Nephron progenitor cell (in vitro differentiated cells): ENCODE data around the gene CD93.

ENCODE experiments used
- DNase-seq: peaks from one replicate; pipeline ENCODE4 v3.0.0; 2021
- H3K27ac Mint-ChIP-seq: 2 replicates; pipeline ENCODE4 v1.8.0; 2021; ENCODE audit warnings: mild to moderate bottlenecking, moderate library complexity, mixed read lengths
- H3K27me3 Mint-ChIP-seq: 2 replicates; pipeline ENCODE4 v1.8.0; 2021; ENCODE audit warnings: mild to moderate bottlenecking, low read depth, mixed read lengths; ENCODE audit not compliant: poor library complexity
- H3K36me3 Mint-ChIP-seq: 2 replicates; pipeline ENCODE4 v1.8.0; 2021; ENCODE audit warnings: low read depth, mixed read lengths
- H3K4me1 Mint-ChIP-seq: 2 replicates; pipeline ENCODE4 v1.8.0; 2021; ENCODE audit warnings: mixed read lengths
- H3K4me3 Mint-ChIP-seq: 2 replicates; pipeline ENCODE4 v1.8.0; 2021; ENCODE audit warnings: mild to moderate bottlenecking, moderate library complexity, mixed read lengths
- H3K9me3 Mint-ChIP-seq: 2 replicates; pipeline ENCODE4 v1.8.0; 2021; ENCODE audit warnings: mild to moderate bottlenecking, moderate library complexity, mixed read lengths
- CTCF ChIP-seq: fragments of 200-600 bp; sonication (generic); IDR thresholded peaks from 2 replicates; pipeline ENCODE4 v1.5.0; 2021; ENCODE audit warnings: antibody characterized with exemption

The CD93 gene

DNA sequence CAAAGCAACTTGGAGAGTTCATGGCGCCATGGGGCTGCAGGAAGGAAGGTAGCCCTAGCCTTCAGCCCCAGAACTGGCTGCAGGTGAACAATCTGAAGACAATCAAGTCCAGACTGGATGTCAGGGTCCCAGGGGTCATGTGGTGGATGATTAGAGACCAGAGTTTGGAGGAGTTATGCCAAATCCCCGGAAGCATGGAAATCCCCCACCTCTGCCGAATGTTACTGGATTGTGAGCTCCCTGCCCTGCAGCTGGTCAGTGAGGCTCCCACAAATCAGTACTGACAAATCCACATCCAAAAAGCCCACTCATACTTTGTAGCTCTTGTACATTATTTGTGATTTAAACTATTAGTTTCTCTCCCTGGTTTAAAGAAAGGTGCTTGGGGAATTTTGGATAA lies 21.3 kb upstream of the CD93 start:
- Mint-ChIP-seq H3K36me3 (no peaks in the 10 kb centered on the region), H3K4me3 (no peak overlapping the region), H3K27me3 (peaks cover 4% of the 10 kb centered on the region), H3K9me3 (no peaks in the 10 kb centered on the region), H3K27ac (no peak overlapping the region), H3K4me1 (peaks cover 28% of the 10 kb centered on the region)
- DNase-seq = no peak
- no peak for TF ChIP-seq CTCF

DNA sequence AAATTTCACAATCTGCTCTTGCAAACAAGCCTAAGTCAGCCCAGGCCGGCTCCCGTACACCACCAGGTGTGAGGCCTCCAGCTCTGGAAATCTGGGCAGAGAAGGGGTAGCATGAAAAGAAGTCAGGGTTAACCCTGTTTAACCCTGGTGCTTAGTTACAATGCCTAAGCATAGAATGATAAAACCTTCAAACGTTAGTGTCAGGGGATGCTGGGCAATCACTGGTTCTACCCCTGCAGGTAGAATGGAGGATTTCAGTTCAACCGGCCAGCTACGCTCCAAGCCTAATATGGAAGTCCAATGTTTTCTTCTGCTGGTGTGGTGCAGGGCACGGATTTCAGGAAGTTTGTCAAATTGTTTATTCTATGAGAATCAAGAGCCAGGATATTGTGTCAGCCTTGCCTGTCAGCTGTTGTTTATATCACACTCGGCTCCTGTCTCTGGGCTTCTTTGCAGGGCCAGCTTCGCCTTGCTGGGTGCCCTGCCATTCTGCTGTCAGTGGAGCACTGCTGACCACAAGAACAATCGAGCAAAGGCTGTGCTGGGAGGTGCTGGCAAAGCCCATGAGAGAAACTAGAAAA lies 20.2 kb upstream of the CD93 start:
- Mint-ChIP-seq H3K4me1 (peaks cover 28% of the 10 kb centered on the region), H3K4me3 (no peak overlapping the region), H3K9me3 (no peaks in the 10 kb centered on the region), H3K27ac (no peak overlapping the region), H3K36me3 (no peaks in the 10 kb centered on the region), H3K27me3 (peaks cover 4% of the 10 kb centered on the region)
- no peak for TF ChIP-seq CTCF
- no peak for DNase-seq

DNA sequence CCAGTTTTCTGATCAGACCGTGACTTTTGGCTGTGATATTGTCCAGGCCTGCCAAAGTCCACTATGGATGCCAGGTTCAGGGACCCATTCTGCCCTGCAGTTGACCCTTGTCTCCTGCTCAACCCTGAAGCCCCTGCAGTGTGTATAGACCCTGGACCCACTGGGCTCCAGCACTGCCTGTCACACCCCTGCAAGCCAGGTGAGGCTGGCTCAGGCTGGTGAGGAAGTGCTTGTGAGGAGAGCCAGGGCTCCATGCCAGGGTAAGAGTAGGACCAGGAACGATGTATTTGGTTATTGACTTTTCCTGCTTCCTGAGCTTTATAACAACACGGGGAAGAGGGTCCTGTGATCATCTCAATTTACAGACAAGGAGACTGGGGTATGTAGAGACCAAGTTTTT lies 19.1 kb upstream of the CD93 start:
- no peak overlapping the region for H3K4me3 Mint-ChIP-seq
- no peaks in the 10 kb centered on the region for H3K36me3 Mint-ChIP-seq
- H3K27ac Mint-ChIP-seq = no peak overlapping the region
- H3K9me3 Mint-ChIP-seq = no peaks in the 10 kb centered on the region
- TF ChIP-seq CTCF = no peak
- peaks cover under 1% of the 10 kb centered on the region for H3K27me3 Mint-ChIP-seq
- peaks cover 28% of the 10 kb centered on the region for H3K4me1 Mint-ChIP-seq
- DNase-seq = no peak

DNA sequence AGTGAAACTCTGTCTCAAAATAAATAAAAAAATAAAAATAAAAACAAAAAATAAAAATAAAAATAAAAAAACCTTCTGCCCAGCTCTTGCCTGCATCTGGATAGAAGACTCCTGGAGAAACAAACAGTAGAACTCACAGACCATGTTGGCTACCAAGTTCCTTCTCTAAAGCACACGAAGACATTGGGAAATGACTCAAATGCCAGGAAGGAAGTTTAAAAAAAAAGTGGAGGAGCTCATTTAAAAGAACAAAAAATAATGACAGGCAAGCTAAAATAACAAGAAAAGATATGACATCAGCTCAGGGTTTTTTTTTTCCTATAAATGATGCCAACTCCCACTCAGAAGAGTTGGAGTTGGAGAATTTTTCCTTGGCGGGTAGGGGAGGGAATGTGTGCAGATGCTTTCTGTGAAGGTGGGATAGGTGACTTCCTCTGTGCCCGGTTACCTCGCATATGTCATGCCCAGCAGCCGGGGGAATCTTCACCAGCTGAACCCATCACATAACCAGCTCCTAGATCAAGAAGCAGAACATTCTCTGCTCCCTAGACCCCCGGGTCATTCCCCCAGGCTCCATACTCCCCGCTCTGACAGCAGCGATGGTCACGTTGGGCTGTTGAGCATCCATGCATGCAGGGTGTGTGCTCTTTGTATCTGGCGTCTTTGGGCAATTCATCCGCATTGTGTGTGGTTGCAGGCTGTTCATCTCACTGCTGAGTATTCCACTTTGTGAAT lies 17.3 kb upstream of the CD93 start:
- peaks cover 37% of the 10 kb centered on the region for H3K4me1 Mint-ChIP-seq
- H3K27ac Mint-ChIP-seq = no peak overlapping the region
- H3K9me3 Mint-ChIP-seq = peaks cover 4% of the 10 kb centered on the region
- DNase-seq = no peak
- no peaks in the 10 kb centered on the region for H3K36me3 Mint-ChIP-seq
- no peak for TF ChIP-seq CTCF
- H3K4me3 Mint-ChIP-seq = no peak overlapping the region
- H3K27me3 Mint-ChIP-seq = no peaks in the 10 kb centered on the region

- Mint-ChIP-seq H3K4me3 (no peak overlapping the region), H3K4me1 (peaks cover 45% of the 10 kb centered on the region), H3K27me3 (peaks cover 4% of the 10 kb centered on the region), H3K27ac (no peak overlapping the region), H3K36me3 (no peaks in the 10 kb centered on the region), H3K9me3 (peaks cover 4% of the 10 kb centered on the region)
- DNase-seq = no peak
- no peak for TF ChIP-seq CTCF
Observed at GRCh38 chr20:23101696-23102406, 15.7 kb upstream of the CD93 start.
